Mucosa of rectum (tissue), 2 donors: Measurements from ENCODE around the gene ESR2.

Source experiments
- H3K27ac ChIP-seq, 2 donors: one replicate each; pipeline ENCODE4 v1.7.0; 2013; ENCODE audit warnings: inconsistent platforms in 2 of 2, low read depth in 2 of 2, low read length in 2 of 2
- H3K27me3 ChIP-seq, 2 donors: one replicate each; pipeline ENCODE4 v1.7.0; 2013; ENCODE audit warnings: low read length in 2 of 2; ENCODE audit not compliant: control insufficient read depth in 2 of 2, insufficient read depth in 2 of 2
- H3K36me3 ChIP-seq, 2 donors: one replicate each; pipeline ENCODE4 v1.7.0; 2013; ENCODE audit warnings: low read length in 2 of 2; ENCODE audit not compliant: control insufficient read depth in 2 of 2, insufficient read depth in 2 of 2
- H3K4me1 ChIP-seq, 2 donors: one replicate each; pipeline ENCODE4 v1.7.0; 2013; ENCODE audit warnings: low read length in 2 of 2, mild to moderate bottlenecking in 1 of 2; ENCODE audit not compliant: control insufficient read depth in 2 of 2, insufficient read depth in 2 of 2
- H3K4me3 ChIP-seq, 2 donors: one replicate each; pipeline ENCODE4 v1.7.0; 2013; ENCODE audit warnings: low read length in 2 of 2
- H3K9ac ChIP-seq, 2 donors: one replicate each; pipeline ENCODE4 v1.7.0; 2013; ENCODE audit warnings: low read length in 2 of 2, low read depth in 1 of 2, mild to moderate bottlenecking in 1 of 2
- H3K9me3 ChIP-seq, 2 donors: one replicate each; pipeline ENCODE4 v1.7.0; 2013; ENCODE audit warnings: low read length in 2 of 2; ENCODE audit not compliant: control insufficient read depth in 2 of 2
- donor health status: healthy.
- donor health status: Normal muscosa, but diverticular disease.

ESR2 gene

DNA sequence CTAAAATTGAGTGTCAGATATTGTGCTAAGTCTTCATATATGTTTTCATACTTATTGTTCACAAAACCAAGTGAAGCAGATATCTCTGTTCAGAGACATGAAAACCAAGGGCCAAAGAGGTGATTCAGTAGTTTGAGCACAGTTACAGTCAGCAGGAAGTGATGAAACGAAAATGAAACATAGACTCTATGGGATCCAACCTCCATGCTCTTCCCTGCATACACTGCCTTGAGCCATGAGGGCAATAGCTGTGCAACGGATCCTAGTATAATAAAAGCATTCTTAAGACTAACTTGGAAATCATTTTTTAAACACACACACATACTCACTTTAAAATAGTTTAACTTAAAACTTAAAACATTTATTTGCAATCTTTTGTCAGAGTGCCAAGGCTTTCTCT is 27.9 kb downstream of the ESR2 start:
- Histone ChIP-seq H3K9me3 (no peaks in the 10 kb centered on the region), H3K9ac (no peak overlapping the region), H3K4me1 (no peaks in the 10 kb centered on the region), H3K27ac (no peak overlapping the region), H3K4me3 (no peak overlapping the region), H3K27me3 (no peaks in the 10 kb centered on the region), H3K36me3 (no peaks in the 10 kb centered on the region)

DNA sequence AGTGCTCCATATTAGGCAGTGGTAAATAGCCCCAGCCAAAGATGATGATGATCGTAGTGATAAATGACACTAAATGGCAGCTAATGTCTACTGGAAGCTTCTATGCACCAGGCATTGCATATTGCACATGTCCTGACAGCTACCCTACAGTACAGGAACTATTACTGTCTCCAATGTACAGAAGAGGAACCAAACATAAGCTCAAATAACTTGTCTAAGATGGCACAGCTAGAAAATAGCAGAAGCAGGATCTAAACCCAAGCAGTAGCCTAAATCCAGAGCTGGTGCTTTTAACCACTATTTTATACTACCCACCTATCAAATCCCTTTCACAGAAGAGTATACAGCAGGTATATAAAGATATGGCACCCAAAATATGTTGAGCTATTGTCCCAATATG is 28.9 kb downstream of the ESR2 start:
- no peaks in the 10 kb centered on the region for H3K4me1 ChIP-seq
- no peak overlapping the region for H3K9ac ChIP-seq
- H3K27ac ChIP-seq = no peak overlapping the region

DNA sequence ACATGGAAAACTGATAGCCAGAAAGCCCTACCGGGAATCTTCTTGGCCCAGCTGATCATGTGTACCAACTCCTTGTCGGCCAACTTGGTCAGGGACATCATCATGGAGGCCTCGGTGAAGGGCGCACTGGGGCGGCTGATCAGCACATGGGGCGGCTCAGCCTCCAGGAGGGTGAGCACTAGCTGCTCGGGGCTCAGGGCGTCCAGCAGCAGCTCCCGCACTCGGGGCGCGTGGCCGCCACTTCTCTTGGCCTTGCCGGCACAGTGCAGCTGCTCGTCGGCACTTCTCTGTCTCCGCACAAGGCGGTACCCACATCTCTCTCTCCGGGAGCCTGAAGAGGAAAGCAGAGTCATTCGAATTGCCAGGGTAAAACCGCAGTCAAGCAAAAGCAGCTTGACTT is 33.8 kb downstream of the ESR2 start:
- H3K9ac ChIP-seq = no peak overlapping the region
- H3K4me1 ChIP-seq = no peaks in the 10 kb centered on the region
- no peak overlapping the region for H3K27ac ChIP-seq
- no peaks in the 10 kb centered on the region for H3K27me3 ChIP-seq
- H3K9me3 ChIP-seq = no peaks in the 10 kb centered on the region
- H3K4me3 ChIP-seq = no peak overlapping the region
- H3K36me3 ChIP-seq = no peaks in the 10 kb centered on the region

More for the DNA sequence above, 28.9 kb downstream of the ESR2 start:
- Histone ChIP-seq H3K4me3 (no peak overlapping the region), H3K27me3 (no peaks in the 10 kb centered on the region), H3K9me3 (no peaks in the 10 kb centered on the region), H3K36me3 (no peaks in the 10 kb centered on the region)

DNA sequence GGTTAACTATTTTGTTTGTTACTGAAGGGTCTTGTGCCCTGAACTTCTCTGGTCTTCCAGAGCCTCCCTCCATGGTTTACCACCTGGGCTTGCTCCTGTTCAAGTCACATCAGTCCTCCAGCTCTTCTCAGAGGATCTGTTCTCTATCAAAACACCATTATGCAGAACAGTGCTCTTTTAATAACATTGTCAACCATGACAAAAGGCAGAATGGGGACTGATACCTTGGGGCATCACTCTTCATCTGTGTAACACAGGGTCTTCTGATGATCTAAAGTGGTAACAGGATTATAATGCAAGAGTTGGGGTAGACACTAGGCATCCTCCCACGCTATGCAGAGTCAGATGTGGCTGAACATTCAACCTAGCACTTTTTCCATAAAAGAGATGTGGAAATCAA is 38.4 kb downstream of the ESR2 start:
- no peaks in the 10 kb centered on the region for H3K4me1 ChIP-seq
- H3K36me3 ChIP-seq = no peaks in the 10 kb centered on the region
- H3K9me3 ChIP-seq = no peaks in the 10 kb centered on the region
- no peaks in the 10 kb centered on the region for H3K27me3 ChIP-seq
- H3K9ac ChIP-seq = no peak overlapping the region
- H3K27ac ChIP-seq = no peak overlapping the region
- H3K4me3 ChIP-seq = no peak overlapping the region

DNA sequence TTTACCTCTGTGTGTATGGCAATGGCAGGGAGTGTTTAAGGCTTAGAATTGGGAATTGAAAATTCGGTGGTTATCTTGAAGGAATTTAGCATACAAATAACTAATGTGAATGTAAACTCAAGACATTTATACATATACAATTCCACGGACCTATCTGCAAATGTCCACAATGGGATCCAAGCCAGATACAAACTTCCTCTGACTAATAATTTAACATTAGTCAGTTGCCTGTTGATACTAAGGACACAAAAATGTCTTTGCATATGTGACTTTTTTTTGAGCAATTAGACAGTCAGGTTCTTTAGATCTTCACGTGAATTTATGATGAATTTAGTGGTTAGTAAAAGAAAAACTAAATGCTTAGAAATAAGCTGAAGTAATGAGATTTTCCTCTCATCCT is 40.5 kb downstream of the ESR2 start:
- Histone ChIP-seq H3K9ac (no peak overlapping the region), H3K4me3 (no peak overlapping the region), H3K27ac (no peak overlapping the region), H3K4me1 (no peaks in the 10 kb centered on the region), H3K36me3 (no peaks in the 10 kb centered on the region), H3K9me3 (no peaks in the 10 kb centered on the region), H3K27me3 (no peaks in the 10 kb centered on the region)

DNA sequence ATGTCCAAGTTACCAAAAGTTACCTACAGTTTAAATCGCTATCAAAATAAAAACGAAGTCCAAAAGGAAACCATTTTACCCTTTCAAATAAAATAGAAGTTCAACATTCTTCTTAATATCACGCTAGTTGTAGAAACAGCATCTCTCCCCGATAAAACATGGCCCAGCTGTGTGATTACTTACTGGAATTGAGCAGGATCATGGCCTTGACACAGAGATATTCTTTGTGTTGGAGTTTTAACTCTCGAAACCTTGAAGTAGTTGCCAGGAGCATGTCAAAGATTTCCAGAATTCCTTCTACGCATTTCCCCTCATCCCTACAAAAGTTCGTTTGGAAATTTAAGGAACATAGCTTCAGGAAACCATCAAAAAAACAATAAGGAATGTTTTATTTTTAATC is 44.8 kb downstream of the ESR2 start:
- Histone ChIP-seq H3K27ac (no peak overlapping the region), H3K9ac (no peak overlapping the region), H3K27me3 (no peaks in the 10 kb centered on the region)

DNA sequence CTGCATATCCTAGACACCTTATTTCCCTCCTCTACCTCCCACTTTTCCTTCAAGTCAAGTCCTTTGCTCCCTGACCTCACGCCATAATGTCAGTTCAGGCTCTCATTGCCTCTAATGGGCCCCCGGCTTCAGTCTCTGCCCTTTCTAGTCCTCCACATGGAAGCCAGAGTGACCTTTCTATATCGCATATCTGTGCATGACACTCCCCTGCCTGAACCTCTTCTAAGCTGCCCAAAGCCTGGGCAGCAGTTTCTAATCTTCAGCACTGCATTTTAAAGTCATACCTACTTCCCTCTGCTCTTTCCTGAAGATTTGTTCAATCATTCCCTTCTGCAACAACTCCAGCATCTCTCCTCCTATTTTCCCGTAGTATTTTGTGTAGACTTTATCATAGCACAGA is 45.5 kb downstream of the ESR2 start:
- Histone ChIP-seq H3K9me3 (no peaks in the 10 kb centered on the region), H3K27me3 (no peaks in the 10 kb centered on the region), H3K4me1 (no peaks in the 10 kb centered on the region), H3K36me3 (no peaks in the 10 kb centered on the region), H3K4me3 (no peak overlapping the region), H3K9ac (no peak overlapping the region), H3K27ac (no peak overlapping the region)

More for the DNA sequence above, 44.8 kb downstream of the ESR2 start:
- Histone ChIP-seq H3K4me3 (no peak overlapping the region), H3K4me1 (no peaks in the 10 kb centered on the region), H3K36me3 (no peaks in the 10 kb centered on the region), H3K9me3 (no peaks in the 10 kb centered on the region)

DNA sequence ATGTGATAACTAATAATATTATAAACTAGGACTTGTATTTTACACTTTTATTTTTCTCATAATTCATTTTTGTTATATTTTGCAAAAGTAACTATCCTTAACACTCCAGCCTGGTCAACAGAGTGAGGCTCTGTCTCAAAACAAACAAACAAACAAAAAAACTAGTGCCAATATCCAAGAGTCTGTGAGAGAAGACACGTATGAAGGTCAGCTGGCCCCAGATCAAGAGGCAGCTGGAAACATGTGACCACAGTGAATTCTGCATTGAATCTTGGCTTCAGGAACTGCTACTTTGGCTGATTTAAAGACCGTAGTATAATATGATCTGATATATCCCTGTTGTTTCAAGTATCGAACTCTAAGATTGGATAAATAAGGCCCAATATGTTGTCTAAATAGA is 47.0 kb downstream of the ESR2 start:
- Histone ChIP-seq H3K9ac (no peak overlapping the region), H3K36me3 (no peaks in the 10 kb centered on the region), H3K27me3 (no peaks in the 10 kb centered on the region), H3K27ac (no peak overlapping the region), H3K4me3 (no peak overlapping the region), H3K4me1 (no peaks in the 10 kb centered on the region), H3K9me3 (no peaks in the 10 kb centered on the region)

DNA sequence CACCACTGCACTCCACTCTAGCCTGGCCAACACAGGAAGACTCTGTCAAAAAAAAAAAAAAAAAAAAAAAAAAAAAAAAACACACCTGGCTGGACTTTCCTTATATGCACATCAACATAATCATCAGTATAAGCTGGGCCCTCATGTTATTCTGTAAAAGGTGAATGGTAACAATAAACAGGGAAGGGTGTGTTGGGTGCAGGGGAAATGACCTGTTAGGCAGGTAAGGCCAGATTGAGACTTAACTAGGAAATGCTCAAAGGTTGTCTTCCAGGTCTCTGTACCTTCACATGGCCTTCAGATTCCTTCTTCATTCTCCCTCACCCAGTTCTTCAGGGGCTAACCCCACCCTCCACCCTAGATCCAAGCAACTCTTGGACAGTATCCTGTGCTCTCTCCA is 47.5 kb downstream of the ESR2 start:
- no peaks in the 10 kb centered on the region for H3K36me3 ChIP-seq
- no peak overlapping the region for H3K9ac ChIP-seq
- no peak overlapping the region for H3K4me3 ChIP-seq
- no peak overlapping the region for H3K27ac ChIP-seq
- H3K9me3 ChIP-seq = no peaks in the 10 kb centered on the region
- H3K4me1 ChIP-seq = no peaks in the 10 kb centered on the region
- H3K27me3 ChIP-seq = no peaks in the 10 kb centered on the region

DNA sequence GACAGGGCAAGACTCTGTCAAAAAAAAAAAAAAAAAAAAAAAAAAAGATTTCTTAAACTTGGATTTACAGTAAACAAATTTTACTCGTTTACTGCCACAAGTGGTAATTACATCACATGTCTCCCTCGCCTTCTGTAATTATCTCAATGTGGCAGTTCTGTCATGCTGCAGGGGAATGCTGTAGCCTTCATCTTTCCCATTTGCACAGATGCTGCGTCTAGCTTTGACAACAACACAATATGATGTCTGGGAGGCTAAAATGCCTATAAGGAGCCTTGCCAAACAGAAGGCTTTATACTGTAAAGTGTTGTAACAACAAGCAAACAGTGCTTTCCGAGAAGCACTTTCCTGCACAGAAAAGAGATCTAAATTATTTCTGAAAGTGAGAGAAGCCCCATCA is 48.7 kb downstream of the ESR2 start:
- no peaks in the 10 kb centered on the region for H3K9me3 ChIP-seq
- no peak overlapping the region for H3K4me3 ChIP-seq
- H3K36me3 ChIP-seq = no peaks in the 10 kb centered on the region
- no peaks in the 10 kb centered on the region for H3K4me1 ChIP-seq
- H3K27ac ChIP-seq = no peak overlapping the region
- H3K27me3 ChIP-seq = no peaks in the 10 kb centered on the region
- H3K9ac ChIP-seq = no peak overlapping the region

DNA sequence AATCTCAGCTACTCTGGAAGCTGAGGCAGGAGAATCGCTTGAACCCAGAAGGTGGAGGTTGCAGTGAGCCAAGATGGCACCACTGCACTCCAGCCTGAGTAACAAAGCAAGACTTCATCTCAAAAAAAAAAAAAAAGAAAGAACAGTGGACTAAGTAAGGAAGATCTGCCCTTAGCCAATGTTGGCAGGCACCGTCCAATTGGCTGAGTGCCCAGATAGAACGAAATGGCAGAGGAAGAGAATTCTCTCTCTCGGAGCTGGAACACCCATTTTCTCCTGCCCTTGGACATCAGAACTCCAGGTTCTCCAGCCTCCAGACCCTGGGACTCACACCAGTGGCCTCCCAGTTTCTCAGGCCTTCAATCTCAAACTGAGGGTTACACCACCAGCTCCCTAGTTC is 49.9 kb downstream of the ESR2 start:
- H3K4me1 ChIP-seq = no peaks in the 10 kb centered on the region
- no peaks in the 10 kb centered on the region for H3K27me3 ChIP-seq
- H3K9ac ChIP-seq = no peak overlapping the region
- H3K36me3 ChIP-seq = no peaks in the 10 kb centered on the region
- no peak overlapping the region for H3K4me3 ChIP-seq
- no peaks in the 10 kb centered on the region for H3K9me3 ChIP-seq
- no peak overlapping the region for H3K27ac ChIP-seq
